ENCODE data around the gene EXOSC1. TPM values are rescaled to one million over a fixed set of nuclear protein-coding genes. Genes with fewer than 3 reads are reported as not detected.

The EXOSC1 gene, protein sequence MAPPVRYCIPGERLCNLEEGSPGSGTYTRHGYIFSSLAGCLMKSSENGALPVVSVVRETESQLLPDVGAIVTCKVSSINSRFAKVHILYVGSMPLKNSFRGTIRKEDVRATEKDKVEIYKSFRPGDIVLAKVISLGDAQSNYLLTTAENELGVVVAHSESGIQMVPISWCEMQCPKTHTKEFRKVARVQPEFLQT
- polyA plus RNA-seq (2012; rRNA removed), result 49.0 and 50.0 TPM in 2 replicates
- 46.6 and 47.9 TPM in 2 replicates for polyA plus RNA-seq (2012; cell fraction: cytosol; rRNA removed)
- polyA plus RNA-seq (2012; cell fraction: nucleus; rRNA removed), result 25.6 and 31.3 TPM in 2 replicates

- peak; percentile 98 for DNase-seq
- POLR2A ChIA-PET, result no interaction called here
- no peaks in the 10 kb centered on the region for H3K9me2 ChIP-seq
- TF ChIP-seq, protein P1, sequence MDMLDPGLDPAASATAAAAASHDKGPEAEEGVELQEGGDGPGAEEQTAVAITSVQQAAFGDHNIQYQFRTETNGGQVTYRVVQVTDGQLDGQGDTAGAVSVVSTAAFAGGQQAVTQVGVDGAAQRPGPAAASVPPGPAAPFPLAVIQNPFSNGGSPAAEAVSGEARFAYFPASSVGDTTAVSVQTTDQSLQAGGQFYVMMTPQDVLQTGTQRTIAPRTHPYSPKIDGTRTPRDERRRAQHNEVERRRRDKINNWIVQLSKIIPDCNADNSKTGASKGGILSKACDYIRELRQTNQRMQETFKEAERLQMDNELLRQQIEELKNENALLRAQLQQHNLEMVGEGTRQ (IDR thresholded peaks at IDR 0.05; ENCODE audit: borderline replicate concordance, low read depth, low read length), result peak; percentile 45; the same call in 1 of the 2 replicates
- TF ChIP-seq, protein P2, sequence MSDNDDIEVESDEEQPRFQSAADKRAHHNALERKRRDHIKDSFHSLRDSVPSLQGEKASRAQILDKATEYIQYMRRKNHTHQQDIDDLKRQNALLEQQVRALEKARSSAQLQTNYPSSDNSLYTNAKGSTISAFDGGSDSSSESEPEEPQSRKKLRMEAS (IDR thresholded peaks at IDR 0.05; ENCODE audit: low read depth), result peak; percentile 24; the same call in 1 of the 2 replicates
- TF ChIP-seq RXRA (IDR thresholded peaks at IDR 0.05; ENCODE audit: borderline replicate concordance, low read depth) (no peak), GATA2 (CRISPR knock-in tag; IDR thresholded peaks at IDR 0.05) (no peak), EP300 (IDR thresholded peaks at IDR 0.05; ENCODE audit: borderline replicate concordance in 1 of 2, low read depth in 1 of 2, low read length in 1 of 2) (no peak), IRF3 (IDR thresholded peaks at IDR 0.05; ENCODE audit: low read depth, low read length) (peak; percentile 74), YY1 (IDR thresholded peaks at IDR 0.05; ENCODE audit: low read depth) (peak; percentile 95), NRF1 (IDR thresholded peaks at IDR 0.05; ENCODE audit: low read depth, low read length) (peak; percentile 95), TAF1 (IDR thresholded peaks at IDR 0.05; ENCODE audit: borderline replicate concordance, low read depth, low read length) (peak; percentile 74), FOXJ3 (CRISPR knock-in tag; IDR thresholded peaks at IDR 0.05) (no peak), CTCF (IDR thresholded peaks at IDR 0.05) (peak; percentile 30), EZH2phosphoT487 (IDR thresholded peaks at IDR 0.05; ENCODE audit: borderline replicate concordance, low read depth) (no peak), CHD2 (IDR thresholded peaks at IDR 0.05; ENCODE audit: low read length, partially characterized antibody) (peak; percentile 91), TEAD4 (IDR thresholded peaks at IDR 0.05; ENCODE audit: borderline replicate concordance, insufficient read depth) (no peak), REST (IDR thresholded peaks at IDR 0.05; ENCODE audit: low read depth, low read length) (peak; percentile 59), RCOR1 (IDR thresholded peaks at IDR 0.05; ENCODE audit: low read length) (0 out of 2 replicates have a peak, but pooled peaks have one; percentile 23), MXI1 (IDR thresholded peaks at IDR 0.05; ENCODE audit: low read depth, low read length) (peak; percentile 87), NFIC (IDR thresholded peaks at IDR 0.05; ENCODE audit: borderline replicate concordance) (no peak), FOXM1 (IDR thresholded peaks at IDR 0.05; ENCODE audit: low read depth) (no peak), TCF12 (IDR thresholded peaks at IDR 0.05) (no peak)
- TF ChIP-seq, protein P3, sequence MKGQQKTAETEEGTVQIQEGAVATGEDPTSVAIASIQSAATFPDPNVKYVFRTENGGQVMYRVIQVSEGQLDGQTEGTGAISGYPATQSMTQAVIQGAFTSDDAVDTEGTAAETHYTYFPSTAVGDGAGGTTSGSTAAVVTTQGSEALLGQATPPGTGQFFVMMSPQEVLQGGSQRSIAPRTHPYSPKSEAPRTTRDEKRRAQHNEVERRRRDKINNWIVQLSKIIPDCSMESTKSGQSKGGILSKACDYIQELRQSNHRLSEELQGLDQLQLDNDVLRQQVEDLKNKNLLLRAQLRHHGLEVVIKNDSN (IDR thresholded peaks at IDR 0.05; ENCODE audit: borderline replicate concordance, low read depth), result no peak
Measured at GRCh38 chr10:97445722-97446639, at the start of gene EXOSC1, which contains the start of gene ZDHHC16. TSS of gene EXOSC1 (minus strand) at chr10:97446006. CDS start at chr10:97445985, 21 bp downstream. TSS of gene ZDHHC16 (plus strand) at chr10:97446175. CDS start at chr10:97451676, 5,501 bp downstream.

More at GRCh38 chr10:97445722-97446639, at the start of gene EXOSC1, which contains the start of gene ZDHHC16:
- peaks cover 5% of the 10 kb centered on the region; the same call in 1 of the 2 replicates for H4K20me1 ChIP-seq (ENCODE audit: insufficient read depth)
- peak within 1 kb of the TSS; percentile 71 to 77 for H3K27ac ChIP-seq (ENCODE audit: low read depth in 2 of 2, low read length in 1 of 2)
- no peaks in the 10 kb centered on the region for H3K27me3 ChIP-seq (ENCODE audit: insufficient read depth)
- peak within 1 kb of the TSS; percentile 75 for H3K9ac ChIP-seq
- no peaks in the 10 kb centered on the region for H3K9me3 ChIP-seq
- CTCF ChIA-PET, result interaction anchor here (0.8 to 2.0 kb wide), 5 partner anchors 14 to 230 kb away, joined by 3 to 6 read pairs (median 4); no protein-coding TSS in a partner anchor
- H3K4me3 ChIP-seq (ENCODE audit: low read depth in 2 of 2, low read length in 1 of 2), result peak within 1 kb of the TSS; percentile 80 to 93
- peaks cover 84% of the 10 kb centered on the region for H3K79me2 ChIP-seq (ENCODE audit: insufficient read depth)
- H3K4me2 ChIP-seq, result peak within 1 kb of the TSS; percentile 82
- H3K4me1 ChIP-seq (ENCODE audit: control insufficient read depth in 1 of 2, insufficient read depth in 2 of 2, low read depth in 1 of 2, low read length in 1 of 2), result peaks cover 7 to 9% of the 10 kb centered on the region in 2 experiments; a peak in 3 of 4 replicates
- H3K36me3 ChIP-seq (replicated peaks in 1 of 2; ENCODE audit: control insufficient read depth in 1 of 2, insufficient read depth in 2 of 2, low read length in 1 of 2), result peaks cover 6 to 15% of the 10 kb centered on the region in 2 experiments
- H3F3A ChIP-seq (replicated peaks; ENCODE audit: insufficient read depth), result no peaks in the 10 kb centered on the region
- H2AFZ ChIP-seq (ENCODE audit: low read depth), result peak within 1 kb of the TSS; percentile 85
- 1% methylated on average over 36 of the region's 66 CpGs for WGBS (ENCODE audit: low lambda C conversion rate)
